T-cell (primary cell): ENCODE results near the gene ANLN. TPM values are rescaled to one million over a fixed set of nuclear protein-coding genes. Genes with fewer than 3 reads are reported as not detected.

Experiments
- ATAC-seq, 4 experiments: fragments of 200-7000 bp in 3 of 4; fragments of 150-1000 bp in 1 of 4; cut with Tn5 transposase; replicated peaks in 1 of 4; 1 replicate in 3 of 4; 2 replicates in 1 of 4; pipeline ENCODE4 v1.10.0; 2021; ENCODE audit warnings: moderate library complexity in 3 of 4, mild to moderate bottlenecking in 2 of 4, moderate number of reproducible peaks in 1 of 4
- CTCF ChIA-PET, 2 donors: fragments of 300-600 bp; sonication (Branson Sonifier 250); formaldehyde crosslinking; loops; one replicate each; lab custom pipeline; 2022; ENCODE audit warnings: antibody characterized with exemption in 2 of 2; lab: Charles Lee
- POLR2A ChIA-PET, 2 donors: fragments of 300-600 bp; sonication (Branson Sonifier 250); formaldehyde crosslinking; loops; one replicate each; lab custom pipeline; 2022; ENCODE audit warnings: antibody characterized with exemption in 2 of 2; lab: Charles Lee
- DNase-seq, 35 experiments: peaks; one replicate each; pipeline versions ENCODE4 v3.0.0 to v3.0.0-alpha.2; 2013 to 2023
- H3K27ac ChIP-seq: one replicate; pipeline ENCODE4 v1.5.1; 2013; ENCODE audit warnings: low read length
- H3K27me3 ChIP-seq, 2 experiments: replicated peaks in 1 of 2; 1 replicate in 1 of 2; 2 replicates in 1 of 2; pipeline versions ENCODE4 v1.6.1 to v1.7.0; 2013; ENCODE audit warnings: low read length in 1 of 2, mixed read lengths in 1 of 2; ENCODE audit not compliant: control insufficient read depth in 2 of 2, insufficient read depth in 2 of 2; ENCODE audit errors: extremely low read depth in 1 of 2
- H3K36me3 ChIP-seq, 2 donors: 1 replicate in 1 of 2; 2 replicates in 1 of 2; pipeline versions ENCODE4 v1.6.1 to v1.7.0; 2013; ENCODE audit warnings: low read length in 1 of 2; ENCODE audit not compliant: control insufficient read depth in 2 of 2, insufficient read depth in 1 of 2; ENCODE audit errors: extremely low read depth in 1 of 2
- H3K4me1 ChIP-seq, 2 experiments: 1 replicate in 1 of 2; 2 replicates in 1 of 2; pipeline versions ENCODE4 v1.6.1 to v1.7.0; 2013; ENCODE audit warnings: low read length in 2 of 2, mixed read lengths in 1 of 2; ENCODE audit not compliant: insufficient read depth in 2 of 2, control insufficient read depth in 1 of 2; ENCODE audit errors: extremely low read depth in 1 of 2
- H3K4me3 ChIP-seq, 2 donors: 1 replicate in 1 of 2; 2 replicates in 1 of 2; pipeline versions ENCODE4 v1.5.1 to v1.7.0; 2013; ENCODE audit warnings: mild to moderate bottlenecking in 2 of 2, low read length in 1 of 2, moderate library complexity in 1 of 2; ENCODE audit not compliant: control insufficient read depth in 1 of 2; ENCODE audit errors: extremely low read depth in 1 of 2
- H3K9me3 ChIP-seq: 2 replicates; pipeline ENCODE4 v1.7.0; 2013
- H3K27ac Mint-ChIP-seq, 2 donors: one replicate each; pipeline ENCODE4 v1.8.0; 2020 to 2021; ENCODE audit warnings: mild to moderate bottlenecking in 2 of 2, mixed read lengths in 2 of 2
- H3K27me3 Mint-ChIP-seq, 2 donors: one replicate each; pipeline ENCODE4 v1.8.0; 2021 to 2022; ENCODE audit warnings: mixed read lengths in 2 of 2
- H3K36me3 Mint-ChIP-seq: one replicate; pipeline ENCODE4 v1.8.0; 2021; ENCODE audit warnings: mixed read lengths
- H3K4me1 Mint-ChIP-seq, 3 donors: one replicate each; pipeline ENCODE4 v1.8.0; 2020 to 2022; ENCODE audit warnings: mixed read lengths in 3 of 3, mild to moderate bottlenecking in 1 of 3
- H3K4me3 Mint-ChIP-seq, 3 donors: one replicate each; pipeline ENCODE4 v1.8.0; 2020 to 2022; ENCODE audit warnings: mild to moderate bottlenecking in 3 of 3, mixed read lengths in 3 of 3, moderate library complexity in 3 of 3
- H3K9me3 Mint-ChIP-seq, 3 donors: one replicate each; pipeline ENCODE4 v1.8.0; 2020 to 2022; ENCODE audit warnings: mixed read lengths in 3 of 3
- WGBS: methylation state at CpG from one replicate; pipeline ENCODE4 v1.1.5; 2013; ENCODE audit warnings: missing lambda C conversion rate; ENCODE audit not compliant: insufficient coverage; 5-methylcytosine and 5-hydroxymethylcytosine counted together
- total RNA-seq, 35 experiments: library from RNA in 6 of 35; stranded (reverse) in 6 of 35; fragments of 120-200 nt in 1 of 35; gene quantifications; one replicate each; pipeline versions ENCODE4 v1.2.1 to v1.2.4 and lab custom pipeline; 2013 to 2026

Gene ANLN
- total RNA-seq, 5 donors from 2014 or later (not counting 1 experiment from before 2014, with no cell fraction given) = 0.69 to 1.5 (median 1.1) TPM

DNA sequence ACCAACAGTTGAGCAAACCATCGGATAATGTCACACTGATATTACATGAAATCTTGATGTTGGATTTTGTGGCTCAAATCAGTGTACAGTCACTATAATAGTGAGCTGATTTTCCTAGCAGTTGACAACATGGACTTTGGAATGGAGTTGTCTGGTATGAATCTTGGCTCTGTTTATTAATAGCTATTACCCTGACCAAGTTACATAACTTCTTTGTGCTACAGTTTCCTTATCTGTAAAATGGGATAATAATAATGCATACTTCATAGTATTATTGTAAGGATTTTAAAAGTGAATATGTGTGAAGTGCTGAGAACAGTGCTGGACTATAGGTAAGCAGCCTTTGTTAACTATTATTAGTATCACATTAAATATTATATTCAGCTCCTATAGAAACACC lies 26.1 kb upstream of the ANLN start:
- no peak overlapping the region for H3K27ac Mint-ChIP-seq
- H3K36me3 ChIP-seq = no peaks in the 10 kb centered on the region
- peaks cover 0 to 8% (median 6%) of the 10 kb centered on the region in 3 donors for H3K4me1 Mint-ChIP-seq
- ChIA-PET CTCF (interaction anchor here in 1 of 2 donors (0.9 to 1.0 kb wide), 2 partner anchors 21 to 25 kb away, joined by 3 to 6 read pairs; no protein-coding TSS in a partner anchor), POLR2A (interaction anchor here (0.6 to 0.7 kb wide), 4 partner anchors 21 to 809 kb away, joined by 3 to 7 read pairs (median 4); no protein-coding TSS in a partner anchor)
- peaks cover 0 to 4% of the 10 kb centered on the region in 2 donors for H3K27me3 Mint-ChIP-seq
- H3K27ac ChIP-seq = no peak overlapping the region
- H3K4me3 ChIP-seq = no peak overlapping the region
- peaks cover 0 to 6% of the 10 kb centered on the region in 2 experiments for H3K4me1 ChIP-seq
- H3K4me3 Mint-ChIP-seq = no peak overlapping the region
- H3K9me3 Mint-ChIP-seq = no peaks in the 10 kb centered on the region
- no CpG with 5 or more reads among the region's 1 CpG for WGBS
- peaks cover 0 to 5% of the 10 kb centered on the region in 2 experiments for H3K27me3 ChIP-seq
- ATAC-seq (no peak), DNase-seq (no peak)
- no peaks in the 10 kb centered on the region for H3K9me3 ChIP-seq
- H3K36me3 Mint-ChIP-seq = no peaks in the 10 kb centered on the region

DNA sequence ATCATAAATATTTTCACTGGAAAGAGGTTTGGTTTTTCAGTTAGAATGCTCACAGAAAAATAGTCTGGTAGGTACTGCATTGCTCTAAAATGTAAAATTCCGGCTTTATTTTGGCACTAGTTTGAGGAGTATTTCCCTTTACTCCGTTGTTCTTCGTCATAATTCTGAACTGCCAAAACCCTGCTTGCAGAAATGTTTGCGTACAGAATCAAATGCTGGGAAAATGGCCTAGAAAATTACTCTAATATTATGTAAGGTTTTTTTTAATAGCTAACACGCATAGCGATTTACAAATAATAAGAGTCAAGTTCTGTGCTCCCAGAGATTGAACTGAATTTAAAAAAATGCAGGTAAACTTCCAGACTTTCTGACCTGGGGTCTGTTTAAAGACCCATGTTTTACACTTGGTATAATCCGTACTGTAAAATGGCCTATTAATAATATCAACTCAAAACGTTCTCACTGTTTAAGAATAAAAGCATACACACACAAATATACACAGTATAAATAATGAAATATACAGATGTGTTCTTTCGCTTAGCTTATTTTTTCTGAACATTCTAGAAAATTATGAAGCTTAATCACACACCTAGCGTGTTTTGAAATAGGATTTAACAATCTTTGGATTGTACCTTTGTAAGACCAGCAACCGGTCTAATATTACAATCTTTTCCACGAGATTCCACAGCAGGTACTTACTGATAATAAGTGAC lies 23.5 kb upstream of the ANLN start:
- H3K27ac Mint-ChIP-seq = no peak overlapping the region
- no peaks in the 10 kb centered on the region for H3K9me3 Mint-ChIP-seq
- WGBS = 100% methylated on average over 1 of the region's 12 CpGs
- peaks cover 0 to 8% (median 6%) of the 10 kb centered on the region in 3 donors for H3K4me1 Mint-ChIP-seq
- no peak for DNase-seq
- peaks cover 0 to 7% of the 10 kb centered on the region in 2 experiments for H3K27me3 ChIP-seq
- H3K27me3 Mint-ChIP-seq = peaks cover 0 to 8% of the 10 kb centered on the region in 2 donors
- CTCF ChIA-PET = interaction anchor here (0.5 to 1.9 kb wide), 7 partner anchors 22 to 816 kb away, joined by 3 to 7 read pairs (median 4); no protein-coding TSS in a partner anchor
- no peaks in the 10 kb centered on the region for H3K36me3 Mint-ChIP-seq
- no peaks in the 10 kb centered on the region for H3K36me3 ChIP-seq
- H3K4me3 ChIP-seq = peak overlapping the region; percentile 30 to 80
- no peak overlapping the region for H3K27ac ChIP-seq
- no peaks in the 10 kb centered on the region for H3K9me3 ChIP-seq
- H3K4me1 ChIP-seq = peaks cover 0 to 6% of the 10 kb centered on the region in 2 experiments
- H3K4me3 Mint-ChIP-seq = peak overlapping the region; percentile 79 to 85 (median 81)
- no peak for ATAC-seq
- POLR2A ChIA-PET = interaction anchor here in 1 of 2 donors (1.0 to 1.4 kb wide), 2 partner anchors 9 to 21 kb away, joined by 3 to 4 read pairs; no protein-coding TSS in a partner anchor

DNA sequence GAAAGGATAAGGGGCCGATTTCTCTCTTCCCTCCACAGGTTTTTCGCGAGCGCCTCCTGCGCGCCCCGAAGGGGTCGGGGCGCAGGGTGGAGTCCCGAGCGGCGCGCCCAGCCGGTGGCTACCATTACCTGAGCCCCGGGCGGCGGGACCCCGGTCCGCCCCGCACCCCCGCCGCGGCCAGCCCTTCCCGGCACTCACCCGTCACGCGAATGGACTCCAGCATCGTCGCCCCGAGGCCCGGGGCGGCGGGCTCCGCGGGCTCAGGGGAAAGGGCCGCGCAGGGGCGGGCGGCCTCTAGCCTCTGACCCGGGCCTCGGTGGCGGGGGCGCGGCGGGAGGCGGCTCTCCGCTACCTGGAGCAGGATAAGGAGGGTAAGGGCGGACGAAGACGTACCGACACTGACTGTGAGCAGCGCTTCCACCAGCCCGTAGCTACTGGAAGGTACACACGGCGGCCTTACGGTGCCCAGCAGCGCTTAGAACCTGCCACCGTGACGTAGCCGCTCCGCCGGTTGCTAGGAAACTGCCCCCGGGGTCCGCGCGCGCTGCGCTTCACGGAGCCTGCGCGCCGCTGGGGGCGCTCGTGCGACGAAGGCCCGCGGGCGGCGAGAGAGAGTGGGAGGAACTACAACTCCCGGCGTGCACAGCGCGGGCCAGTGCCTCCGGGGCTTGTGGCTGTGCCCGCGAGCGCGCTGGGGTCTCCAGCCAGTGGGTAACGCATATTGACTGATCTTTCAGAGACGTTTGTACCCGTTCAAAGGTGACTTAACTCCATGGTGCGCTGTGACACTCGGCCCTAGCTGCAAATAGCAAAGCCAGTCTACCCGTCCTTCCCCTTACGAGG lies 22.7 kb upstream of the ANLN start:
- Histone ChIP-seq H3K36me3 (no peaks in the 10 kb centered on the region), H3K27ac (no peak overlapping the region), H3K9me3 (no peaks in the 10 kb centered on the region), H3K4me1 (peaks cover 0 to 6% of the 10 kb centered on the region in 2 experiments), H3K27me3 (peaks cover 0 to 8% of the 10 kb centered on the region in 2 experiments), H3K4me3 (peak overlapping the region; percentile 80)
- peak; percentile 81 to 96 (median 90) for DNase-seq
- Mint-ChIP-seq H3K9me3 (no peaks in the 10 kb centered on the region), H3K4me1 (peaks cover 0 to 8% (median 6%) of the 10 kb centered on the region in 3 donors), H3K4me3 (peak overlapping the region; percentile 85 to 92 (median 88)), H3K27ac (peak overlapping the region; percentile 65 to 76), H3K36me3 (no peaks in the 10 kb centered on the region), H3K27me3 (peaks cover 0 to 10% of the 10 kb centered on the region in 2 donors)
- WGBS = under 1% methylated on average over 92 of the region's 96 CpGs
- ChIA-PET CTCF (interaction anchor here (0.5 to 1.9 kb wide), 16 partner anchors 9 to 815 kb away, joined by 3 to 7 read pairs (median 4); partner anchors contain the start of gene ANLN (in 1 of the 2)), POLR2A (interaction anchor here (0.5 to 1.4 kb wide), 5 partner anchors 10 to 1073 kb away, joined by 3 to 7 read pairs (median 4); no protein-coding TSS in a partner anchor)
- ATAC-seq = peak; percentile 95 to 100 (median 96)

DNA sequence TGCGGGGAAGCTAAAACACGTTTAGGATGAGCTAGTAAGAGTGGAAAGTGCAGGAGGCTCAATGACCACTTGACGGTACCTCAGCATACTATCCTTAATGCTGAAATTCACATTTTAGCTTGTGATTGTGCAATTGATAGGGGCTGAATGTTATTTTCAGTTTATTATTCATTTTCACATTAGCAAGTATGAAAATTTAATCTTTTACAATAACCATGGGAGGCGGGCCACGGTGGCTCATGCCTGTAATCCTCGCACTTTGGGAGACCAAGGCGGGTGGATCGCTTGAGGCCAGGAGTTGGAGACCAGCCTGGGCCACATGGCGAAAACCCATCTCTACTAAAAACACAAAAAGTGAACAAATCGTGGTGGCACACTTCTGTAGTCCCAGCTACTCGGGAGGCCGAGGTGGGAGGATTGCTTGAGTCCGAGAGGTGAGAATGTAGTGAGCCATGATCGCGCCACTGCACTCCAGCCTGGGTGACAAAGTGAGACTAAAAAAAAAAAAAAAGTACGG lies 22.0 kb upstream of the ANLN start:
- ChIA-PET POLR2A (interaction anchor here (0.5 to 1.4 kb wide), 5 partner anchors 10 to 1072 kb away, joined by 3 to 7 read pairs (median 4); no protein-coding TSS in a partner anchor), CTCF (interaction anchor here (0.6 to 1.9 kb wide), 13 partner anchors 10 to 587 kb away, joined by 3 to 7 read pairs (median 4); partner anchors contain the start of gene ANLN (in 1 of the 2))
- ATAC-seq (no peak), DNase-seq (no peak)
- Mint-ChIP-seq H3K9me3 (no peaks in the 10 kb centered on the region), H3K4me3 (peak overlapping the region; percentile 85 to 92 (median 88)), H3K27ac (peak overlapping the region; percentile 65 to 76), H3K27me3 (peaks cover 0 to 10% of the 10 kb centered on the region in 2 donors), H3K4me1 (peaks cover 0 to 8% (median 6%) of the 10 kb centered on the region in 3 donors), H3K36me3 (no peaks in the 10 kb centered on the region)
- Histone ChIP-seq H3K36me3 (no peaks in the 10 kb centered on the region), H3K27me3 (peaks cover 0 to 8% of the 10 kb centered on the region in 2 experiments), H3K4me1 (peaks cover 0 to 6% of the 10 kb centered on the region in 2 experiments), H3K4me3 (peak overlapping the region; percentile 80), H3K9me3 (no peaks in the 10 kb centered on the region), H3K27ac (no peak overlapping the region)
- 96% methylated on average over 4 of the region's 16 CpGs for WGBS

DNA sequence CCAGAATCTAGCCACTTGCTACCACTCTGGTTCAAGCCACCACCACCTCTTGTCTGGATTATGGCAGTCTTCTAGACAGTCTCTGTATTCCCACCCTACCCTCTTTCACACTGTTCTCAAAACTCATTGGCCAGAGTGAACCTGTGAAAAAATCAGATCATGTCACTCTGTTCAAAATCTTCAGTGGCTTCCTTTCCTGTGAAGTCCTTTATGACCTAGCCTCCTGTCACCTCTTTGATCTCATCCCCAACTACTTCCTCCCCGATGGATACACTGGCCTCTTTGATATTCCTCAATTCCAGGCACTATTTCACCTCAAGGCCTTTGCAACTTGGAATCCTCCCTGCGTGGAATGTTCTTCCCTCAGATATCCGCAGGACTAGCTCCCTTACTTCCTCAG lies 21.2 kb upstream of the ANLN start:
- no peak for DNase-seq
- Mint-ChIP-seq H3K27ac (no peak overlapping the region), H3K9me3 (no peaks in the 10 kb centered on the region), H3K36me3 (no peaks in the 10 kb centered on the region), H3K4me1 (peaks cover 0 to 8% (median 6%) of the 10 kb centered on the region in 3 donors), H3K4me3 (peak overlapping the region in 1 of 3 donors; percentile 46), H3K27me3 (peaks cover 0 to 10% of the 10 kb centered on the region in 2 donors)
- no peaks in the 10 kb centered on the region for H3K36me3 ChIP-seq
- no peak overlapping the region for H3K4me3 ChIP-seq
- H3K27me3 ChIP-seq = peaks cover 0 to 8% of the 10 kb centered on the region in 2 experiments
- POLR2A ChIA-PET = no interaction called here
- ATAC-seq = no peak
- peaks cover 0 to 6% of the 10 kb centered on the region in 2 experiments for H3K4me1 ChIP-seq
- CTCF ChIA-PET = interaction anchor here (0.7 to 1.4 kb wide), 3 partner anchors 21 to 587 kb away, joined by 3 to 4 read pairs (median 4); partner anchors contain the start of gene ANLN (in 1 of the 2)
- 66% methylated on average over 3 of the region's 3 CpGs for WGBS
- H3K27ac ChIP-seq = no peak overlapping the region
- H3K9me3 ChIP-seq = no peaks in the 10 kb centered on the region
